GM18519 (cell line): ENCODE data around the gene ZNF286A.
"Not testable (repeated sequence)": the region's sequence is repeated elsewhere in the genome, so short reads cannot be mapped to it uniquely, and the experiment has no call there.

Experiments used
- ATAC-seq: cut with Tn5 transposase; IDR thresholded peaks from one replicate; pipeline ENCODE4 v1.9.1; 2021; ENCODE audit warnings: mild to moderate bottlenecking, moderate library complexity; ENCODE audit not compliant: unreplicated experiment, low FRiP score

ZNF286A gene

DNA sequence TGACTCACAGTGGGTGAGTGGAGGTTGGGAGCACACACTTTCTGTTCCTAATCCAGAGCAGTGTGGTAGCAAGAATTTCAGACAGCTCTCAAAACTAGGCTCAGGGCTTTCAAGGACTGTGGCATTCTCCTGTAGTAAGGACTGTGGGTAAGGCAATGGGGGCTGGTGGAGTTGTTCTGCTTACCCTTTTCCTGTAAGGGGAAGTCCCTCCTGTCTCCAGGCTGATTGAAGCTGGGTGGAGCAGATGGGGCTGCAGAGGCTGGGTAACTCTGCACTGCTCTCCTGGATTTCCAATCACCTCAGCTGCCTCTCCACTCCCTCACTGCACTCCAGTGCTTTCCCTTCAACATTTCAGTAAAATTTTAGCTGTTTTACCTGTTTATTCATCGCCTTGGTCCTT, 12.1 kb upstream of the ZNF286A start:
- ATAC-seq: not testable (repeated sequence)

DNA sequence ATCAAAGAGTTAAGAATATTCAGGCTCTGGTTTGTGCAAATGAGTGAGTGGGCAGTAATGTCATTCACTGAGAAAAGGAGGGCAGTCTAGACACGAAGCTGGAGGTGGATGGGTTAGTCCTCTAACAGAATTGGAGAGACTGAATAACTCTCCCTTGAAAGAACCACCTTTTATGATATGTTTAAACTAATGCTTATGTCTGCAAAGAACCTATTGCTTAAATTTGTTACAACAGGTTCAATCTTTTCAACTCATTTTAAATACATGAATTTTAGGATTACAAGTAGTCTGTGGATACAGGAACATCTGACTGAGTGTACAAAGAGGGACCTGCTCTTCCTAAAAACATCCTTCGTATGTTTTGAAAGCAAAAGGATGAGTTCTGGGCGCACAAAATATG, 585 bp upstream of the ZNF286A start:
- ATAC-seq: peak; percentile 2

DNA sequence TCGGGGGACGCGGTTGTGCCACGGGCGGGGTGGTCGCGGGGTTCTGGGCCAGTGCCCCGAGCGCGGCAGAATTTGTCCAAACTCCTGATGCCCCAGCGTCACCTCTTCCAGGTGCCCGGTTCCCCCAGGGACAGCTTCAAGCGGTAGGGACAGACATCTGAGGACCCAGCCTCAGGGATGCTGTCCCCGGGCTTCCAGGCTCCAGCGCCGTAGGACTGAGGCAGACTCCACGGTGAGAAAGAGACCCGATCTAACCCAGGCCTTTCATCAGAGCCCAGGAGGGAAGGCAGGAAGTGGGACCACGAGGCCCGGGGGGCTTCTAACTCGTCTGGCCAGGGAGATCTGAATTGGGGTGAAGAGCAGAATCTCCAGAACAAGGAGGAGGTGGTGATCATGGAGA, 385 bp downstream of the ZNF286A start:
- ATAC-seq: not testable (repeated sequence)

DNA sequence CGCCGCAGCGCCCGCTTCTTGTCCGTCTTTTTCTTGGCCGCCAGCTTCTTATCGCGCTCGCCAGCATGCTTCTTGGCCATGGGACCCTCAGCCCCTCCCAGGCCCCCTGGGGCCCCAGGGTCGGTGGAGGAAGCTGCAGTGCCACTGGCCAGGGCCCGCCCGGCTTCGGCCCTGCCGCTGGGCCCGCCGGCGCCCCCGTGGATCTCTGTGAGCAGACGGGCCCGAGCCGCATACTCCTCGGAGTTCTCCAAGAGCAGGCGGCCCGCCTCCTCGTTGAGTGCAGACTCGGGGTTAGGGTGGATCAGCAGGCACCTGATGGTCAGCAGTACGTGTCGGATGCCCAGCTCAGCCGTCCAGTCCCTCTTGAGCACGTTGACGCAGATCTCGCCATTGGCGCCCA, 4.7 kb downstream of the ZNF286A start:
- ATAC-seq: not testable (repeated sequence)

DNA sequence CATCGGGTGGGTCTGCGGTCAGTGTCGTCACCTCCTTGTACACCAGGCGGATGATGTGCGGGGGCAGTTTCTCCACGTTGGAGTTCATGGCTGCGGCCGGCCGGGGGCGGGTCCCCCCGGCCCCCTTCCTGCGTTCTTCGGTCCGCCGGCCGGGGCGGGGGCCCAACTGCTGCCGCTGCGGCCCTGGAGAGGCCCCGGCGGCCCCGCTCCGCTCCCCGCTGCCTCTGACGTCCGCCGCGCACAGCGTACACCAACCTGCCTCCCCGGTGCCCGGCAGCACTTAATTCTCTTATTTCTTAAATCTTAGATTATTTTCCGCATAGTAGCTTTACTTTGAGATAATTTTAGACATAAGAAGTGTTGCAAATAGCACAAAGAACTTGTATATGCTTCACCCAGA, 5.3 kb downstream of the ZNF286A start:
- ATAC-seq: not testable (repeated sequence)

- ATAC-seq: not testable (repeated sequence)
These were observed 9.3 kb downstream of the ZNF286A start for GRCh38 chr17:15708879-15709278.

GRCh38 chr17:15716601-15717563, 17.3 kb downstream of the ZNF286A start:
- not testable (repeated sequence) for ATAC-seq

GRCh38 chr17:15730535-15730934, 31.0 kb downstream of the ZNF286A start:
- not testable (repeated sequence) for ATAC-seq

- ATAC-seq: not testable (repeated sequence)
These were observed 32.3 kb downstream of the ZNF286A start, which contains the start of gene TBC1D26 for GRCh38 chr17:15731900-15732299. Gene TBC1D26, plus strand, starts transcription at chr17:15732283. Its CDS starts 3,066 bp downstream, at chr17:15735349.

- not testable (repeated sequence) for ATAC-seq
These were observed 33.7 kb downstream of the ZNF286A start for GRCh38 chr17:15733174-15733789.

DNA sequence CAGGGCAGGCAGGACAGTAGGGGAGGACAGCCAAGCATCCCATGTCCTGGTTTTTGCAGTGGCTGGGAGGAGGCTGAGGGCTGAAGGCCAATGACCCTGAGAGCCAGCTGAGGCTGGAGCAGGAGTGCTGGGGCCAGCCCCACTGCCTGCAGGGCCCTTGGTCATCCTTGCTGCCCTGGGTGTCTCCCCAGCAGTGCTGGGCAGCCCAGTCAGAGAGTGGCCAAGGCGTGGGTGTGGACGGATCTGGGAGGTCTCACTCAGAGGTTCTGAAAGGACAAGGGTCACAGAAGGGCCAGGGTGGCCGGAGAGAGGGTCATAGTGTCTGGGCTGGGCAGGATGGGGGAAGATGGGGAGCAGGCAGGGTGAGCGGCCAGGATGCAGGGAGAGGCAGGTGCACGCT, 37.0 kb downstream of the ZNF286A start:
- not testable (repeated sequence) for ATAC-seq

- no peak for ATAC-seq
These were observed 38.5 kb downstream of the ZNF286A start for GRCh38 chr17:15738066-15738465.

GRCh38 chr17:15739259-15739658, 39.7 kb downstream of the ZNF286A start:
- not testable (repeated sequence) for ATAC-seq

DNA sequence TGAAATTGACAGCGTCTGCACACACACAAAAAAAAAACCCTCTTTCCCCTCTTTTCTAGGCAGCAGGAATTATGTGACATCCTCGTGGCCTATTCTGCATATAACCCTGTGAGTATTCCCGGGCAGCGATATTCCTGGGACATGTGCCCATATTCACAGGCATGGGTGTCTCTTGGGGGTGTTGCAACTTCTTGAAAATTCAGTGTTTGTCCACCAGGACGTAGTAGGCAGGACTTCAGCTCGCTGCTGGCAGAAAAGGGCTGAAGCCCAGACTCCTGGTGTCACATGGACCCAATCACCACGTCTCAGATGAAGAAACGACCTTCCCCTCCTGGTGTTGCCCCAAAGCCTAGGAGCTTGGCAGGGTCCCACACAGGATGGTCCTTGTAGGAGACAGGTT, 40.5 kb downstream of the ZNF286A start:
- ATAC-seq: not testable (repeated sequence)

DNA sequence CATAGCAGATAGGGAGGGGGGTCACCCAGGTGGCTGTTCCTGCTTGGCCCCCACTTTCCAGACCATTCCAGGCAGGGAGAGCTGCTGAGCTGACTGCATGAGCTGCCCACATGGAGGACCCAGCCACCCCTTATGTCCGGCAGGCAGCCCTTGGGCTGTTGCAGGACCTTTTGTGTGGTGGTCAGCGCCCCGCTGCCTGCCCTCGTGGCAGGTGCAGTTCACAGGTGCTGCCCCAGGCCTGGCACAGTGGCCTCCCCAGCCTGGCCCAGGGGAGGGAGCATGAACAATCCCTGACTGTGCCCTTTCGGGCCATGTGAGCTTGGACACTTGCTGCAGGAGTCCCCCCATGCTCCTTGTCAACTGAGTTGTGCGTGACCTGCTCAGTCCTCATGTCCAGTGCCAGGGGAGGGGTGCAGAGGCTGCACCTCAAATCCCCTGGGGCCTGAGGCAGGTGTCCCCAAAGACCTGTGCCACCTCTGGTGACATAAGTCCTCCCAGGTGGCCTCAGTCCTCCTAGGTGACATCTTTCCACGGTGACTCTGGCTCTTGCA, 41.1 kb downstream of the ZNF286A start:
- ATAC-seq: no peak

DNA sequence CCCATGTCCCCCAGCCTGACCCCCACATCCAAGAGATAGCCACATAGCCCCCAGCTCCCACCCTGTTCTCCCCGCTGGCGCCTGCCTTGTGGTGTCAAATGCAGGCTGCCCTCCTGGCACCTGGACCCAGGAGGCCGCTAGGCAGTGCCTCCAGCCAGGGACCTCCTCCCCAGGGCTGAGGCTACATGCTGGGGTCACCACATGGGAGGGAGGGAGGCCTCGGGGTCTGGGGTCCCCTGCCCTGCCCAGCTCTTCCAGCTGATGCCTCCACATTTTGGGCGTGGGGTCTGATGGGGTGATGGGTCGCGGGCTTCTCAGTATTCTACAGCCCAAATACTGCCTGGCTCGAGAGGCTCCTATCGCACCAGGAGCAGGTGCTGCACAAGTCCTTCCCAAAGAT, 42.1 kb downstream of the ZNF286A start:
- no peak for ATAC-seq

DNA sequence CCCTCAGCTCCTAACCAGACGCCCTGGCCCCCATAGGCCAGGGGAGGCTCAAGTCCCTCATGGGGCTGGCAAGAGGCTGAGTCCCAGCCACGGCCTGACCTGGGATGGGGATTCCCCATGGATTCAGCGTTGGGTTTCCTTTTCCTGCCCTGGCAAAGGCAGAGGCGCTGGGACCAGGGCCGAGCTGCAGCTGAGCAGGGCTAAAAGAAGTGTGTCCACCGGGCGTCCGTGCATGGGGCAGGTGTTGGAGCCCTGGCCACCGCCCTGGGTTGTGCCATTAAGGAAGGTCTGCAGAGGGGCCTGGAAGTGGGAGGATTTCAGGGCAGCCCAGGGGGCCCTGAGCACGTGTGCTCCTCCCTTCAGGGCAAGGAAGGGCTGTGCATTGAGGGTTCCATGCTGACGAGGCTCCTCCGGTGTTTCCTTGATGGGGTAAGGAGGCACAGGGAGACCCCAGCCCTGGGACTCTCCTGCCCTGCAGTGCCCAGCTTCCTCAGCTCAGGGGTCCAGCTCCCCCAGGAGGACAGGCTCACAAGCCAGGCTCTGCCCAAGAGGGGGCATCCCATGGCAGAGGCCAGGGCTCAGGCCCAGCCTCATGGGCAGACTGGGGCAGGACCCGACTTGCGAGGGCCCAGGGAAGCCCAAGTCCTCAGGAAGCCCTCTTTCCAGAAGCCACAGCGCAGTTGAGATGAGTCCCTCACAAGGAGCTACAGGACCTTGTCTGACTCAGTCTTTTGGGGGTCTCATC, 42.7 kb downstream of the ZNF286A start:
- no peak for ATAC-seq

GRCh38 chr17:15742921-15743320, 43.4 kb downstream of the ZNF286A start:
- no peak for ATAC-seq

DNA sequence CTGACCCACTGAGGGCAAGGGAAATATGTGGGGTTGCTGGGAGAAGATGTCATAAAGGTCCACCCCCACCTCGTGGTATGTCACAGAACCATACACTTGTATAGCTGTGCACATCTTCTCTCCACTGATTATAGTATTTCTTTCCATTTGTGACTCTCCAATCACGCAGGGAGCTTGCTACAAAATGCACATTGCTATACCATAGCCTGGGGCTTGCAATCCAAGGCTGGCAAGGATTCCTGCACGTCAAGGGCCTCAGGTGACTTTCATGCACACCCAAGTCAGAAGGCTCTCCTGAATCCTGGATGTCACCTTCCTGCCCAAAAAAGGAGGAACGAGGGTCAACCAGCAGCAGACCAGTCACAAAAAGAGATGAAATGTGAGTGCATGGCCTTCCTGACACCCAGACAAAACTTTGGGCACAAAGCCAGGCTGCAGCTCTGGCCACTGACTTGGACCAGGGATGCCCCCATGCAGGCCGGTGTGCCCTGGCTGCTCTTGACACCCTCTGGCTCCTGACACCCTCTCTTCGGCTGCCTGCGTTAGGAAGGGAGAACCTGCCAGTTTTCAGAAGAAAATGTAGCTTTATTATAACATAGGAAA, 44.6 kb downstream of the ZNF286A start:
- no peak for ATAC-seq

- ATAC-seq: no peak
These were observed 45.3 kb downstream of the ZNF286A start for GRCh38 chr17:15744885-15745284.
